OCI-LY7 (cell line): ENCODE results near the gene DNAAF3. TPM values are rescaled to one million over a fixed set of nuclear protein-coding genes. Genes with fewer than 3 reads are reported as not detected.

Experiments used
- BruUV-seq: library from RNA; stranded (reverse); fragments of 400-500 nt; replicated peaks from 2 replicates; lab custom pipeline; 2021; lab: Mats Ljungman, UMichigan
- CTCF ChIA-PET: fragments of 300-600 bp; sonication (Branson Sonifier 250); formaldehyde crosslinking; loops from one replicate; lab custom pipeline; 2022; ENCODE audit warnings: antibody characterized with exemption; ENCODE audit not compliant: unreplicated experiment; lab: Charles Lee
- POLR2A ChIA-PET: fragments of 300-600 bp; sonication (Branson Sonifier 250); formaldehyde crosslinking; loops from one replicate; lab custom pipeline; 2022; ENCODE audit warnings: antibody characterized with exemption; lab: Charles Lee
- DNase-seq: peaks from one replicate; pipeline ENCODE4 v3.0.0-alpha.2; 2015; ENCODE audit warnings: low spot score
- H2AFZ ChIP-seq: fragments of 200-600 bp; sonication (generic), shearing (Covaris generic); 2 replicates; pipeline ENCODE4 v1.6.1; 2014; ENCODE audit warnings: mild to moderate bottlenecking, antibody characterized with exemption, low read length, moderate library complexity
- H3K27ac ChIP-seq: fragments of 200-600 bp; sonication (generic); 2 replicates; pipeline ENCODE4 v1.5.1; 2014; ENCODE audit warnings: mixed run types, low read depth, mild to moderate bottlenecking, moderate library complexity, low read length, inconsistent platforms; ENCODE audit not compliant: poor library complexity, severe bottlenecking
- H3K36me3 ChIP-seq: fragments of 200-600 bp; sonication (generic); 2 replicates; pipeline ENCODE4 v1.6.1; 2014; ENCODE audit warnings: mild to moderate bottlenecking, antibody characterized with exemption, low read length, moderate library complexity, mixed read lengths; ENCODE audit not compliant: insufficient read depth
- H3K4me1 ChIP-seq: fragments of 200-600 bp; sonication (generic); 2 replicates; pipeline ENCODE4 v1.5.1; 2014; ENCODE audit warnings: mild to moderate bottlenecking, low read length; ENCODE audit not compliant: insufficient read depth, poor library complexity, severe bottlenecking
- H3K4me2 ChIP-seq: fragments of 200-600 bp; sonication (generic); 2 replicates; pipeline ENCODE4 v1.6.1; 2014; ENCODE audit warnings: mild to moderate bottlenecking, low read length
- H3K4me3 ChIP-seq: fragments of 200-600 bp; sonication (generic); 2 replicates; pipeline ENCODE4 v1.5.1; 2014; ENCODE audit warnings: mild to moderate bottlenecking, low read depth, low read length; ENCODE audit not compliant: poor library complexity, severe bottlenecking
- H3K79me2 ChIP-seq: fragments of 200-600 bp; sonication (generic); 2 replicates; pipeline ENCODE4 v1.6.1; 2016; ENCODE audit warnings: low read depth, mild to moderate bottlenecking, low read length, moderate library complexity, mixed read lengths; ENCODE audit not compliant: insufficient read depth
- H3K9me2 ChIP-seq: fragments of 200-600 bp; sonication (generic); 2 replicates; pipeline ENCODE4 v1.6.1; 2016; ENCODE audit warnings: mild to moderate bottlenecking, low read length, mixed read lengths; ENCODE audit not compliant: insufficient read depth
- H3K9me3 ChIP-seq: fragments of 200-600 bp; sonication (generic); 2 replicates; pipeline ENCODE4 v1.6.1; 2014; ENCODE audit warnings: mild to moderate bottlenecking, mixed run types, low read length, mixed read lengths
- H4K20me1 ChIP-seq: fragments of 200-600 bp; sonication (generic); 2 replicates; pipeline ENCODE4 v1.6.1; 2014; ENCODE audit warnings: mild to moderate bottlenecking, antibody characterized with exemption, low read length, moderate library complexity, mixed read lengths; ENCODE audit not compliant: insufficient read depth
- EZH2phosphoT487 ChIP-seq: fragments of 200-600 bp; sonication (generic); IDR thresholded peaks from 2 replicates; pipeline ENCODE4 v1.6.1; 2018; ENCODE audit warnings: low read depth, borderline replicate concordance, mild to moderate bottlenecking, mixed run types, antibody characterized with exemption, low read length, moderate library complexity, mixed read lengths
- intact Hi-C: fragments of 100-400 bp; cut with micrococcal nuclease; formaldehyde crosslinking; loops from one replicate; pipeline ENCODE4 v1.10.0; 2022; ENCODE audit not compliant: unreplicated experiment
- total RNA-seq, 2 experiments: library from RNA; depleted of rRNA in 1 of 2; stranded (reverse); fragments of >200 nt in 1 of 2; shearing (Covaris generic) in 1 of 2; gene quantifications; 2 replicates each; pipeline ENCODE4 v1.2.3, GENCODE V29; 2014 to 2022
- TF ChIP-seq, protein P1 (sequence below): fragments of 200-600 bp; sonication (generic); conservative IDR thresholded peaks from 2 replicates; pipeline ENCODE4 v1.5.1; 2014; ENCODE audit warnings: mild to moderate bottlenecking, antibody characterized with exemption, low read length, moderate library complexity, mixed read lengths

The DNAAF3 gene
- total RNA-seq, 2 experiments from 2014 or later = 2.5 to 2.8 TPM

DNA sequence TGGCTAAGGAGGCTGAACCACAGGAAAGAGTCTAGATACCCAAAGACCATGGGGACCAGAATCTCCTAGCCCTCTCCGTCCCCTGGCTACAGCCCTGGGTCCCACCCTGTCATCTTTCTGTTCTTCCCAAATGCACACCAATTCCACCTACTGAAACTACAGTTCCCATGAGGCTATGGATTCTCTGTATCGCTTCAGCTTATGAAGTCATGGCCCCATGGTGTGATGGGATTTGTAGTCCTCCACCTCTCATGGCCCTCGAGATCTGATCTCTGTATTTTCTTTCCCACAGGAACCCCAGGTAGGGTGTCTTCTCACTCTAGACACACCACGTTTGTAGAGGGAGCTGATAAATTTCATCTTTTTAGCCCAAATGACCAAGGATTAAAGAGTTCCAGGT is 31.1 kb upstream of the DNAAF3 start:
- BruUV-seq = no TSS peak
- intact Hi-C loops = no loop called here
- no peak for TF ChIP-seq EZH2phosphoT487
- TF ChIP-seq, protein P1, sequence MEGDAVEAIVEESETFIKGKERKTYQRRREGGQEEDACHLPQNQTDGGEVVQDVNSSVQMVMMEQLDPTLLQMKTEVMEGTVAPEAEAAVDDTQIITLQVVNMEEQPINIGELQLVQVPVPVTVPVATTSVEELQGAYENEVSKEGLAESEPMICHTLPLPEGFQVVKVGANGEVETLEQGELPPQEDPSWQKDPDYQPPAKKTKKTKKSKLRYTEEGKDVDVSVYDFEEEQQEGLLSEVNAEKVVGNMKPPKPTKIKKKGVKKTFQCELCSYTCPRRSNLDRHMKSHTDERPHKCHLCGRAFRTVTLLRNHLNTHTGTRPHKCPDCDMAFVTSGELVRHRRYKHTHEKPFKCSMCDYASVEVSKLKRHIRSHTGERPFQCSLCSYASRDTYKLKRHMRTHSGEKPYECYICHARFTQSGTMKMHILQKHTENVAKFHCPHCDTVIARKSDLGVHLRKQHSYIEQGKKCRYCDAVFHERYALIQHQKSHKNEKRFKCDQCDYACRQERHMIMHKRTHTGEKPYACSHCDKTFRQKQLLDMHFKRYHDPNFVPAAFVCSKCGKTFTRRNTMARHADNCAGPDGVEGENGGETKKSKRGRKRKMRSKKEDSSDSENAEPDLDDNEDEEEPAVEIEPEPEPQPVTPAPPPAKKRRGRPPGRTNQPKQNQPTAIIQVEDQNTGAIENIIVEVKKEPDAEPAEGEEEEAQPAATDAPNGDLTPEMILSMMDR = no peak

DNA sequence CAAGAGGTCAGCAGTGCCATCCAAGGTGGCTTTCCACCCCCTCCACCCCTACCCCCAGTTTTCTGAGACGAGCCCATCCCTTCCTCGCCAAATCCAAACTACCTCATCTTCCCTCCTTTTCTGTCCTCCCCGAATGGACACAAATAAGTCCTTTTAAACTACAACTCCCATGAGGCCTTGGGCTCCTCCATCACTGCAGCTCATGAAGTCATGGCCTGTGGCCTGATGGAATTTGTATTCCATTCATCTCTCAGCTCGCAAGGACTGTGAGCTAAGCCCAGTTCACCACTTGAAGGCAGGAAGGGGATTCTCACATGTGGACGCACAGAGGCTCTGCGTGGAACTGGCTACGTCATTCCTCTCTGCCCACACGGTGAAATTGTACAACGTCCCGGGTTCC is 30.4 kb upstream of the DNAAF3 start:
- Histone ChIP-seq H3K4me2 (no peak overlapping the region), H3K36me3 (no peaks in the 10 kb centered on the region), H3K79me2 (no peaks in the 10 kb centered on the region), H3K4me3 (no peak overlapping the region), H3K4me1 (no peaks in the 10 kb centered on the region), H3K27ac (no peak overlapping the region), H3K9me2 (no peaks in the 10 kb centered on the region), H2AFZ (no peak overlapping the region; the same call in 1 of the 2 replicates), H4K20me1 (no peaks in the 10 kb centered on the region), H3K9me3 (no peaks in the 10 kb centered on the region)
- DNase-seq = peak; percentile 41
- POLR2A ChIA-PET = no interaction called here
- intact Hi-C loops = no loop called here
- TF ChIP-seq EZH2phosphoT487 = no peak
- TF ChIP-seq, protein P1 = no peak
- BruUV-seq = no TSS peak
- CTCF ChIA-PET = no interaction called here

More for the DNA sequence above, 31.1 kb upstream of the DNAAF3 start:
- H4K20me1 ChIP-seq = no peaks in the 10 kb centered on the region
- H2AFZ ChIP-seq = no peak overlapping the region
- H3K4me2 ChIP-seq = no peak overlapping the region
- H3K36me3 ChIP-seq = no peaks in the 10 kb centered on the region
- H3K79me2 ChIP-seq = no peaks in the 10 kb centered on the region
- H3K9me2 ChIP-seq = no peaks in the 10 kb centered on the region
- H3K9me3 ChIP-seq = no peaks in the 10 kb centered on the region
- DNase-seq = peak; percentile 62
- no peak overlapping the region for H3K4me3 ChIP-seq
- POLR2A ChIA-PET = interaction anchor here (0.6 kb wide), 1 partner anchor 138 kb away, joined by 3 read pairs; no protein-coding TSS in a partner anchor
- no peak overlapping the region for H3K27ac ChIP-seq
- no peaks in the 10 kb centered on the region for H3K4me1 ChIP-seq
- CTCF ChIA-PET = no interaction called here

DNA sequence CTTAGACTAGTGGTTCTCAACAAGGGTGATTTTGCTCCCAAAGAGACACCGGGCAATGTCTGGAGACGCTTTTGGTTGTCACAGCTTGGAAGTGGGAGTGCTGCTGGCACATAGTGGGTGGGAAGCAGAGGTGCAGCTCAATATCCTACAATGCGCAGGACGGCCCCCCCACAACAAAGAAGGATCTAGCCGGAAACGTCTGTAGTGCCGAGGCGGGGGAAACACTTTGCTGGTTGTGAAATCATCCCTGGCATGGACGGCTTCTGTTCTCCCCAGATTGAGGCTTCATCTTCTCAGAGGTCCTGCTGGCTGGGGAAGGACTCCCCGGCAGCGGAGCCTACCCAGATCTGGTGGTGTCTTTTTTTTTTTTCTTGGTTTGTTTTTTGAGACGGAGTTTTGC is 27.1 kb upstream of the DNAAF3 start:
- no TSS peak for BruUV-seq
- no peak for DNase-seq
- H2AFZ ChIP-seq = no peak overlapping the region
- intact Hi-C loops = no loop called here
- H3K36me3 ChIP-seq = no peaks in the 10 kb centered on the region
- no peaks in the 10 kb centered on the region for H3K4me1 ChIP-seq
- no peaks in the 10 kb centered on the region for H3K9me2 ChIP-seq
- ChIA-PET CTCF (no interaction called here), POLR2A (interaction anchor here (0.7 kb wide), 1 partner anchor 51 kb away, joined by 3 read pairs; no protein-coding TSS in a partner anchor)
- no peak overlapping the region for H3K4me2 ChIP-seq
- no peaks in the 10 kb centered on the region for H3K79me2 ChIP-seq
- no peak overlapping the region for H3K4me3 ChIP-seq
- H3K27ac ChIP-seq = no peak overlapping the region
- no peaks in the 10 kb centered on the region for H3K9me3 ChIP-seq
- no peaks in the 10 kb centered on the region for H4K20me1 ChIP-seq
- TF ChIP-seq EZH2phosphoT487 = no peak
- TF ChIP-seq, protein P1 = no peak
